Vagina (tissue), 2 donors: Measurements from ENCODE around the gene NKAIN4. TPM values are rescaled to one million over a fixed set of nuclear protein-coding genes. Genes with fewer than 3 reads are reported as not detected.

ENCODE experiments used
- DNase-seq, 2 donors: peaks; one replicate each; pipeline ENCODE4 v3.0.0-alpha.2; 2017; ENCODE audit errors: extremely low spot score in 2 of 2
- H3K27ac ChIP-seq: fragments of 200-600 bp; sonication (generic); one replicate; pipeline ENCODE4 v1.5.1; 2019
- H3K27me3 ChIP-seq: fragments of 200-600 bp; sonication (generic); one replicate; pipeline ENCODE4 v1.5.1; 2019
- H3K36me3 ChIP-seq, 2 donors: fragments of 200-600 bp; sonication (generic); one replicate each; pipeline ENCODE4 v1.5.1; 2017 to 2019
- H3K4me1 ChIP-seq: fragments of 200-600 bp; sonication (generic); one replicate; pipeline ENCODE4 v1.5.1; 2019
- H3K4me3 ChIP-seq, 2 donors: fragments of 200-600 bp; sonication (generic); 1 replicate in 1 of 2; 2 replicates in 1 of 2; pipeline ENCODE4 v1.5.1; 2016 to 2019
- H3K9me3 ChIP-seq: fragments of 200-600 bp; sonication (generic); one replicate; pipeline ENCODE4 v1.5.1; 2019
- CTCF ChIP-seq, 3 experiments: fragments of 450-650 bp in 2 of 3; fragments of 200-600 bp in 1 of 3; sonication (generic) in 1 of 3; IDR thresholded peaks; one replicate each; pipeline ENCODE4 v1.5.1; 2017 to 2019; ENCODE audit warnings: antibody characterized with exemption in 3 of 3, mild to moderate bottlenecking in 2 of 3, moderate library complexity in 2 of 3
- POLR2A ChIP-seq, 2 donors: fragments of 450-650 bp; IDR thresholded peaks; one replicate each; pipeline ENCODE4 v1.6.1; 2017; ENCODE audit warnings: antibody characterized with exemption in 2 of 2, mild to moderate bottlenecking in 2 of 2, moderate library complexity in 2 of 2
- POLR2AphosphoS5 ChIP-seq, 2 donors: sonication (generic); formaldehyde crosslinking; IDR thresholded peaks; one replicate each; pipeline ENCODE4 v1.9.0; 2017; ENCODE audit warnings: antibody characterized with exemption in 2 of 2, mild to moderate bottlenecking in 2 of 2, low read depth in 1 of 2; ENCODE audit not compliant: insufficient read depth in 1 of 2
- intact Hi-C: fragments of 100-400 bp; cut with DNase I; formaldehyde crosslinking; loops from one replicate; pipeline ENCODE4 v1.15.1; 2023
- total RNA-seq: library from RNA; depleted of rRNA; stranded (reverse); fragments of >200 nt; gene quantifications from one replicate; pipeline ENCODE4 v1.2.3, GENCODE V29; 2016

Gene NKAIN4
- total RNA-seq, 1 donor from 2014 or later, result not detected

- Histone ChIP-seq H3K27ac (no peak overlapping the region), H3K27me3 (no peaks in the 10 kb centered on the region), H3K4me3 (no peak overlapping the region), H3K9me3 (no peaks in the 10 kb centered on the region), H3K4me1 (peaks cover 27% of the 10 kb centered on the region), H3K36me3 (peaks cover 0 to 44% of the 10 kb centered on the region in 2 donors)
- TF ChIP-seq POLR2AphosphoS5 (IDR thresholded peaks at IDR 0.05; ENCODE audit: insufficient read depth in 1 of 2, low read depth in 1 of 2), result no peak
- no peak for TF ChIP-seq POLR2A (IDR thresholded peaks at IDR 0.05)
- no peak for TF ChIP-seq CTCF (IDR thresholded peaks at IDR 0.05)
- intact Hi-C loops, result no loop called here
- no peak for DNase-seq
Observed at GRCh38 chr20:63275825-63276224, 21.6 kb upstream of the NKAIN4 start.

- intact Hi-C loops, result no loop called here
- Histone ChIP-seq H3K9me3 (no peaks in the 10 kb centered on the region), H3K27me3 (no peaks in the 10 kb centered on the region), H3K36me3 (peaks cover 0 to 34% of the 10 kb centered on the region in 2 donors), H3K4me3 (peak overlapping the region; percentile 87 to 97), H3K27ac (no peak overlapping the region), H3K4me1 (peaks cover 27% of the 10 kb centered on the region)
- DNase-seq, result no peak
- TF ChIP-seq CTCF (IDR thresholded peaks at IDR 0.05) (no peak), POLR2A (IDR thresholded peaks at IDR 0.05) (no peak), POLR2AphosphoS5 (IDR thresholded peaks at IDR 0.05; ENCODE audit: insufficient read depth in 1 of 2, low read depth in 1 of 2) (no peak)
Observed at GRCh38 chr20:63274381-63275228, 20.3 kb upstream of the NKAIN4 start.

GRCh38 chr20:63273635-63274380 lies 19.5 kb upstream of the NKAIN4 start:
- H3K27ac ChIP-seq, result no peak overlapping the region
- TF ChIP-seq POLR2A (IDR thresholded peaks at IDR 0.05) (no peak), POLR2AphosphoS5 (IDR thresholded peaks at IDR 0.05; ENCODE audit: insufficient read depth in 1 of 2, low read depth in 1 of 2) (no peak), CTCF (IDR thresholded peaks at IDR 0.05) (no peak)
- peak overlapping the region; percentile 87 to 97 for H3K4me3 ChIP-seq
- H3K9me3 ChIP-seq, result no peaks in the 10 kb centered on the region
- peaks cover 27% of the 10 kb centered on the region for H3K4me1 ChIP-seq
- DNase-seq, result no peak
- peaks cover 0 to 26% of the 10 kb centered on the region in 2 donors for H3K36me3 ChIP-seq
- intact Hi-C loops, result no loop called here
- H3K27me3 ChIP-seq, result no peaks in the 10 kb centered on the region

- Histone ChIP-seq H3K27ac (peak overlapping the region; percentile 53), H3K4me1 (peaks cover 27% of the 10 kb centered on the region), H3K4me3 (peak overlapping the region; percentile 87 to 97), H3K27me3 (no peaks in the 10 kb centered on the region), H3K36me3 (peaks cover 0 to 19% of the 10 kb centered on the region in 2 donors), H3K9me3 (no peaks in the 10 kb centered on the region)
- DNase-seq, result no peak
- intact Hi-C loops, result no loop called here
- TF ChIP-seq CTCF (IDR thresholded peaks at IDR 0.05), result no peak
- TF ChIP-seq POLR2AphosphoS5 (IDR thresholded peaks at IDR 0.05; ENCODE audit: insufficient read depth in 1 of 2, low read depth in 1 of 2), result no peak
- TF ChIP-seq POLR2A (IDR thresholded peaks at IDR 0.05), result no peak
Observed at GRCh38 chr20:63273059-63273579, 18.9 kb upstream of the NKAIN4 start.
